ENCODE data around the gene ACOT13.
"Not testable (repeated sequence)": the region's sequence is repeated elsewhere in the genome, so short reads cannot be mapped to it uniquely, and the experiment has no call there.

Gene ACOT13

DNA sequence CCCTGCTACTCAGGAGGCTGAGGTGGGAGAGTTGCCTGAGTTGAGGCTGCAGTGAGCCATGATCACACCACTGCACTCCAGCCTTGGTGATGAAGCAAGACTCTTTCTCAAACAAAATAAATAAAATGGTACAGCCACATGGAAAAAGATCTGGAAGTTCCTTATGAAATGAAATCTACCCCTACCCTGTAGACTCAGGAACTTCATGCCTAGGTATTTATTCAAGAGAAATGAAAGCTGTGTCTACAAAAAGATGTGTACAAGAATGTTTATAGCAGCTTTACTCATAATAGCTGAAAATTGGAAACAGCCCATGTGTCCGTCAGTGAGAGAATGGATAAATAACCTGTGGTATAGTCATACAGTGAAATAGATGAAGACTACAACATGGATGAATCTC, 67.3 kb downstream of the ACOT13 start:
- no peak for FAIRE-seq

DNA sequence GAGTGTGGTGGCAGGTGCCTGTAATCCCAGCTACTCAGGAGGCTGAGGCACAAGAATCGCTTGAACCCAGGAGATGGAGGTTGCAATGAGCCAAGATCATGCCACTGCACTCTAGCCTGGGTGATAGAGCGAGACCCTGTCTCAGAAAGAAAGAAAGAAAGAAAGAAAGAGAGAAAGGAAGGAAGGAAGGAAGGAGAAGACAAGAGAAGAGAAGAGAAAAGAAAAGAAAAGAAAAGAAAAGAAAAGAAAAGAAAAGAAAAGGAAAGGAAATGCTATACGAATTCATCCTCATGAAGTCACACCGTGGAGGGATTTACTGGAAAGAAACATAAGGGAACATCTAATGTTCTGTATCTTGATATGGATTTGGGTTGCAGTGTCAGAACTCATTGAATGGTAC, 67.8 kb downstream of the ACOT13 start:
- not testable (repeated sequence) for FAIRE-seq

DNA sequence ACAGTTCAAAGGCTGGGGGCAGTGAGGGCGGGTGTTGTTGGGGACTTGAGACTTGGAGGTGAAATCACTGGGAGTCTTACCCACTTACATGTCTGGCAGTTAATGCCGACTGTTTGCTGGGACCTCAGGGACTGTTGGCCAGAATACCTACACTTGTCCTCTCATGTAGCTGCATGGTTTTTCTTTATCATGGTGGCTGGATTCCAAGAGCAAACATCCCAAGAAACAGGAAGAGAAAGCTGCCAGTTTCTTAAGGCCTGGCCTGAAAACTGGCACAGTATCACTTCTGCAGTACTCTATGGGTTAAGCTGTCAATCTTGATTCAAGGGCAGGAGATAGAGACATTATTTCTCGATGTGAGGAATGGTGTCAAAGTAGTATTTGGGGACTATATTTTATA, 71.9 kb downstream of the ACOT13 start:
- no peak for FAIRE-seq

DNA sequence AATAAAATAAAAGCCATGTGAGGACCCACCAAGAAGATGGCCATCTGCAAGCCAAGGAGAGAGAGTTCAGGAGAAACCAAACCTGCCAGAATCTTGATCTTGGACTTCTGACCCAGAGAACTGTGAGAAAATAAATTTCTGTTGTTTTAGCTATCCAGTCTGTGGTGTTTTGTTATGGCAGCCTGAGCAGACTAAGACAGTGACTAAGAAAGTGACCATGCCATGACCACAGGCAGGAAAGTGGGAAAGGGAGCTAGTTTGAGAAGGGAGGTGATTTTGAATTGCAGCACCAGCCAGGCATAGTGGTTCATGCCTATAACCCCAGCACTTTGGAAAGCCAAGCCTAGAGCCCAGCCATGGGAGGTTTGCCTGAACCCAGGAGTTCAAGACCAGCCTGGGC, 74.0 kb downstream of the ACOT13 start:
- no peak for FAIRE-seq

DNA sequence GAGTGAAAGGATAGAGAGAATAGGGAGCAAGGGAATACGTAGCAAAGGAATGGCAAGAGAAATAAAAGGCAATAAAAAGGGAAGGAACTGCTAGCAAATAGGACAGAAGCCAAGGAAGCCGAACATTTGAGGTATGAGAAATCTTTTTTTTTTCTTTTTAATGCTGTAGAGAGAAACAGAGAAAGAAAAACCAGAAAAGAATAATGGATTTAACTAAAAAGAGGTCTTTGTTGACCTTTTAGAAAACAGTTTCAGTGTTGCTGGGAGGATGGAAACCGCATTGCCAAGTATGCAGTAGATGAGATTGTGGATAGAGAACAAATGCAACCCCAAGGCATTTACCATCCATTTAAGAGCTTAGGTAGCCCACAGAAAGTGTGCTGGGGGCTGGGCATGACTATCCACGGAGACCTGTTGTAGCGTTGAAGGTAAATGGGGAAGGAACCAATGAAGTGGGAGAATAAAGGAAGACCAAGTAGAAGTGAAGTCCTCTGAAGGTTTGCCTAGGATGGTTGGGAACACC, 75.4 kb downstream of the ACOT13 start:
- no peak for FAIRE-seq

DNA sequence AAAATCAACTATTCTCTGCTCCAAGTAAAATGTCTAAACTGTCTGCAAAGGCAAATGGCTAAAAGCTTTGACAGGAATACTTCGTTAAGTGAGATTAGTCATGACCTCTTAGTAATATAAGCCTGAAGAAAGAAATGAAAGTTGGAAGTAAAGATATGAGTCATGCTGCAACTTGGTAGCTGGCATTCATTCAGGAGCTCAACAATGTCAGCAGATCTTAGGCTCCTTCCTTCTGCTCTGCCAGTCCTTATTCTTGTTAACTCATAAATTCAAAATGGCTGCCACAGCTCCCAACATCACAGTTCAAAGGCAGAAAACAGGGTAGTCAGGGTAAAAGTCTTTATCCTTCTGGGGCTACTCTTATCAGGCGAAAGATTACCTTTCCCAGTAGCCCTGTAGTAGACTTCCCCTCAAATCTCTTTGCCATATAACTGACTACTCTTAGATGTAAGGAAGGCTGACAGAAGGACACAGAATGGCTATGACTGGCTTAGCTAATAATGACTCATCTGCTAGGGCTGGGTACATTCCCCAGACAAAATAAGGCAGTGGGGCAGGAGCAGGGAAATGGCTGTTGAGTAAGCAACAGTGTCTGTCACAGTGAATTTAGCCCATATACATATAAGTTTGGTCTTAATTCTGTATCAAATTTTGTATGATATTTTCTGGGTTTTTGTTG, 76.5 kb downstream of the ACOT13 start:
- FAIRE-seq = no peak

DNA sequence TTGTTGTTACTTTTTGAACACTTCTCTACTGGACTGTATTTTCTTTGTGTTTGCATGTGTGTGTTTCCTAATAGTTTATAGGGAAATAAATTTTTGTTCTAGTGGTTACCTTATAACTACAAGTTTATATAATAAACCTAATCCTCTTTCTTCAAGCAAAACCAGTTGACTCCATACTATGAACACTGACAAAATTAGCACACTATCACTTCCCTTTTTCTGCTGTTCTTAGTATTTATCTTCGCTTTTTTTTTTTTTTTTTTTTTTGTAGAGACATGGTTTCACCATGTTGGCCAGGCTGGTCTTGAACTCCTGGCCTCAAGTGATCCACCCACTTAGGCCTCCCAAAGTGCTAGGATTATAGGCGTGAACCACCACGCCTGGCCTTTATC, 77.1 kb downstream of the ACOT13 start:
- no peak for FAIRE-seq

DNA sequence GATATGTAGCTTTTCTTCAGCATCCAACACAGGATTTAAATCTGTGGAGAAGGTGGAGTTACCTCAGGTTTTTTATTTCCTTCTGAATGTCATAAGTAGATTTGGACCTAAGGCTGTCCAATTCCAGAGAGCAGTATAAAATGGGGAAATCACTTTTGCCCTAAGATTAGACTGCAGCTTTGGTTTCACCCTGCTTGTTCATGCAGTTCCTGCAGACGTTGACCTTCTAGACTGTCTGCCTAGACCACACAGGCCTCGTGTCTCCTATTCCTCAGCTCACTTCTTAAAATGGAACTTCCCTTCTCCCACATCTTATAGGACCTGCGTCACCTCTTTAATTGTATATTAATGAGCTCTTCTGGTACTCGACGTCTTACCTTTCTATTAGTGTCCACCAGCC, 78.0 kb downstream of the ACOT13 start:
- FAIRE-seq = no peak

DNA sequence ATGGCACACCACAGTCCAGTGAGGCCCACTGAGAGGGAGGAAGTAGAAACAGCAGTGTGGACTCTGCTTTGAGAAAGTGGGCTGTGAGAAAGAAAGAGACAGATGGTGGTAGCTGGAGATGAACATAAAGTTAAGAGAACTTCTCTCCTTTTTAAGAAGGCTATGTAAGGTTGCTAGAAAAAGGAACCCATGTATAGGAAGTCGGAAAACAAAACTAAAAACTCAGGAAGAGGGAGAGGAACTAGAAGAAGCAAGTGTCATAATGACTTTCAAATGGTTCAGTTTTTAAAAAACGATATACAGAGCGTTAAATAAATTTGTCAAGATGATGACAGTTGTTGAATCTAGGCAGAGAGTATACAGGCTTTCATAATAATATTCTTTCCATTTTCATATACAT, 82.4 kb downstream of the ACOT13 start:
- no peak for FAIRE-seq

DNA sequence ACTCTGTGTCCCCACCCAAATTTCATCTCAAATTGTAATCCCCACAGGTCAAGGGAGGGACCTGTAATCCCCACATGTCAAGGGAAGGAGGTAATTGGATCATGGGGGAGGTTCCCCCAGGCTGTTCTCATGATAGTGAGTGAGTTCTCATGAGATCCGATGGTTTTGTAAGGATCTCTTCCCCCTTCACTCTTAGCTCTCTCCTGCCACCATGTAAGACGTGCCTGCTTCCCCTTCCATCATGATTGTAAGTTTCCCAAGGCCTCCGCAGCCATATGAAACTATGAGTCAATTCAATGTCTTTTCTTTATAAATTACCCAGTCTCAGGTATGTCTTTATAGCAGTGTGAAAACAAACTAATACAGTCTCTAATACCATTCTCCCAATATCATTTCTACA, 84.0 kb downstream of the ACOT13 start:
- FAIRE-seq = not testable (repeated sequence)

DNA sequence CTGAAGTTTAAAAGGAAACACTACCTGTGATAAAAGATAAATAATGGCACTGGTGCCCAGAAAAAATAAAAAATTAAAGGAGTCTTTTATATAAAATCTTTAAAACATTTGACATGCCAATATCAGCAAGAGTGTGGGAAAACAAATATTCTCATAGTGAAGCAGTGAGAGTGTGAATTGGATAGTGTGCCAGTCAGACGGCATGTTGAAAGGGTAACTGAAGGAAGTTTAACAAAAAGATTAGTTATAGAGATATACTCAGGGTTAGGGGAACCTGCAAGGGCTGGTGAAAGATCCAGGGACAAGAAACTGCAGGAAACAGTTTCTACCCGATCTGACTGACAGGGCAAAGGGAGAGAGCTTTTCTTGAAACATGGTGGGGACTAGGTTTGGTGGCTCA, 85.6 kb downstream of the ACOT13 start:
- FAIRE-seq = no peak

DNA sequence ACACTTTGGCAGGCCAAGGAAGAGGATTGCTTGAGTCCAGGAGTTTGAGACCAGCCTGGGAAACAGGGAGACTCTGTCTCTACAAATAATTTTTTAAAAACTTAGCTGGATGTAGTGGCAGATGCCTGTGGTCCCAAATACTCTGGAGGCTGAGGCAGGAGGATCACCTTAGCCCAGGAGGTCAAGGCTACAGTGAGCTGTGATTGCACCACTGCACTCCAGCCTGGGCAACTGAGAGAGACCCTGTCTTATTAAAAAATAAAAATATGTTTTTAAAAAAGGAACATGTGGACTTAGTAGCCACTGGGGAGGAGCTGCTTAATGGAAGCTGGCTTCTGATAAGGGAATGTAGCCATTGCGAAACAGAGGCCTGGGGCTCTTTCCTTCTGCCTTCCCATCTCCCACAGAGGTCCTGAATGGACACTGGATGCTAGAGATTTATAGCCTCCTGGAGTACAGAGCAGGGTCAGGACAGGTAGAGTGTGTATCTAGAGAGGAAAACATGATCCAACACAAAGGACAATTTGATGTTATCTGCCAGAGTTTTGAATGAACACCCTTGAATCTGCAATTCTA, 86.1 kb downstream of the ACOT13 start:
- FAIRE-seq = no peak

DNA sequence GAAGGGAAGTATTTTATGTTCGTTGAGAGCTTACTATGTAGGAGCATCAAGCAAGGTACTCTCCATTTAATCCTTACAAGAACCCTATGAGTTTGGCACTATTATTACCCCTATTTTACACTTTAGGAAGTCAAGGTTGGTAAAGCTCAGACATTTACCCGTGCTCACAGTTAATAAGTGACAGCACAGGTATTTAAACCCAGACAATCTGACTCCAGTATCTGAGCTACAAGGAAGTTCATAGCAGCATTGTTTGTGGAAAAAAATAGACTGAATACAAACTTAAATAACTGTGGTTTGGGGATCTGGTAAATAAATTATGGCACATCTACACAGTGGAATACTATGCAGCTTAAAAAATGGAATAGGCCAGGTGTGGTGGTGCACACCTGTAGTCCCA, 86.7 kb downstream of the ACOT13 start:
- FAIRE-seq = no peak

DNA sequence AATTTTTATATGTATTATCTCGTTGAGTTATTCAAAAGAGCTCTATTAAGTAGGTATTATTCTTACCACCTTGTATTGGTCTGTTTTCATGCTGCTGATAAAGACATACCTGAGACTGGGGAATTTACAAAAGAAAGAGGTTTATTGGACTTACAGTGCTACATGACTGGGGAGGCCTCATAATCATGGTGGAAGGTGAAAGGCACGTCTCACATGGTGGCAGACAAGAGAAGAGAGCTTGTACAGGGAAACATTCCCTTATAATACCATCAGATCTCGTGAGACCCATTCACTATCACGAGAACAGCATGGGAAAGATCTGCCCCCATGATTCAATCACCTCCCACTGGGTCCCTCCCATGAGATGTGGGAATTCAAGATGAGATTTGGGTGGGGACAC, 87.5 kb downstream of the ACOT13 start:
- FAIRE-seq = not testable (repeated sequence)

Data from colon (tissue), 2 donors.